Measurements from ENCODE around the gene ABCA7.

ABCA7 gene

GRCh38 chr19:1004803-1005664 lies 34.9 kb upstream of the ABCA7 start:
- DNase-seq (ENCODE audit: extremely low read depth, low read depth), result no peak
- no peak for TF ChIP-seq CTCF (IDR thresholded peaks at IDR 0.05; ENCODE audit: low read depth, low read length)

GRCh38 chr19:1006711-1007398 lies 33.1 kb upstream of the ABCA7 start:
- no peak for DNase-seq (ENCODE audit: extremely low read depth, low read depth)
- no peak for TF ChIP-seq CTCF (IDR thresholded peaks at IDR 0.05; ENCODE audit: low read depth, low read length)

- TF ChIP-seq CTCF (IDR thresholded peaks at IDR 0.05; ENCODE audit: low read depth, low read length), result no peak
- no peak for DNase-seq (ENCODE audit: extremely low read depth, low read depth)
Measured at GRCh38 chr19:1007399-1008251, 32.3 kb upstream of the ABCA7 start.

GRCh38 chr19:1008268-1009040 lies 31.5 kb upstream of the ABCA7 start:
- DNase-seq (ENCODE audit: extremely low read depth, low read depth), result no peak
- TF ChIP-seq CTCF (IDR thresholded peaks at IDR 0.05; ENCODE audit: low read depth, low read length), result no peak

- no peak for DNase-seq (ENCODE audit: extremely low read depth, low read depth)
- TF ChIP-seq CTCF (IDR thresholded peaks at IDR 0.05; ENCODE audit: low read depth, low read length), result no peak
Measured at GRCh38 chr19:1009041-1009980, 30.6 kb upstream of the ABCA7 start.

GRCh38 chr19:1009981-1010538 lies 29.8 kb upstream of the ABCA7 start:
- no peak for DNase-seq (ENCODE audit: extremely low read depth, low read depth)
- TF ChIP-seq CTCF (IDR thresholded peaks at IDR 0.05; ENCODE audit: low read depth, low read length), result no peak

Measured in AG09319 (cell line).